K562 (cell line): Measurements from ENCODE around the gene ZNF174. TPM values are rescaled to one million over a fixed set of nuclear protein-coding genes. Genes with fewer than 3 reads are reported as not detected.
A peak's percentile ranks its signal among the peaks of the same experiment; 100 is the strongest.

Experiments used
- DDX20 ChIP-seq: fragments of 450-650 bp; IDR thresholded peaks from 2 replicates; pipeline ENCODE4 v1.6.1; 2016; ENCODE audit warnings: missing genetic modification characterization, low read depth, mild to moderate bottlenecking, missing compliant biosample characterization, moderate library complexity
- FOXA3 ChIP-seq, 2 experiments: fragments of 450-650 bp in 1 of 2; sonication (generic) in 1 of 2; formaldehyde crosslinking; IDR thresholded peaks in 1 of 2; conservative IDR thresholded peaks in 1 of 2; 2 replicates each; pipeline versions ENCODE4 v1.4.0 to v1.8.0; 2020 to 2022; ENCODE audit warnings: mild to moderate bottlenecking in 2 of 2, missing genetic modification reagents in 1 of 2
- GTF2B ChIP-seq: IDR thresholded peaks from 2 replicates; pipeline ENCODE4 v1.6.1; 2011; ENCODE audit not compliant: insufficient read length; ENCODE audit errors: extremely low read depth
- NFIX ChIP-seq: fragments of 250-450 bp; sonication (Bioruptor Pico); IDR thresholded peaks from 2 replicates; pipeline ENCODE4 v1.4.0; 2020; ENCODE audit warnings: low read depth, mild to moderate bottlenecking, moderate library complexity
- ZBTB49 ChIP-seq: sonication (generic); formaldehyde crosslinking; IDR thresholded peaks from 2 replicates; pipeline ENCODE4 v1.8.0; 2022; ENCODE audit warnings: missing genetic modification reagents, mild to moderate bottlenecking, borderline replicate concordance
- ZNF347 ChIP-seq: fragments of 450-650 bp; formaldehyde crosslinking; IDR thresholded peaks from 2 replicates; pipeline ENCODE4 v1.4.0; 2020; ENCODE audit warnings: low read depth, mild to moderate bottlenecking, moderate library complexity
- ZNF398 ChIP-seq: fragments of 250-450 bp; sonication (Bioruptor Pico); IDR thresholded peaks from 2 replicates; pipeline ENCODE4 v1.8.0; 2021; ENCODE audit warnings: moderate library complexity, mild to moderate bottlenecking, inconsistent platforms
- polyA plus RNA-seq, 8 experiments: library from polyadenylated mRNA; depleted of rRNA in 4 of 8; stranded (reverse) in 5 of 8; unstranded in 3 of 8; fragments of >200 nt; fragmentation: Nextera tagmentation in 2 of 8; fragmentation: Illumina TruSeq in 1 of 8; extraction: Ambion mirVana in 2 of 8; extraction: Trizol in 1 of 8; gene quantifications; 2 replicates each; pipeline versions ENCODE4 v1.2.1 to v1.2.3, GENCODE V29; 2011 to 2014; ENCODE audit warnings: inconsistent platforms in 1 of 8, missing spikeins in 1 of 8
- total RNA-seq, 7 experiments: library from RNA; depleted of rRNA in 6 of 7; stranded (reverse); fragments of >200 nt in 6 of 7; fragmentation: Illumina TruSeq in 2 of 7; extraction: Trizol in 2 of 7; gene quantifications; 2 replicates each; pipeline versions ENCODE4 v1.2.1 to v1.2.3, GENCODE V29; 2011 to 2021; ENCODE audit warnings: low replicate concordance in 1 of 7

The ZNF174 gene
- total and polyA plus RNA-seq, 9 of the 15 experiments (the other 6 are each of a cell fraction or from before 2014, with no cell fraction given): 5.1 to 19.1 (median 12.5) TPM

- TF ChIP-seq NFIX (no peak), ZNF347 (CRISPR knock-in tag) (no peak), ZNF398 (CRISPR knock-in tag) (no peak), ZBTB49 (no peak), FOXA3 (CRISPR knock-in tag; conservative IDR thresholded peaks at IDR 0.05 in 1 of 2, IDR thresholded peaks at IDR 0.05 in 1 of 2) (peak in 1 of 2 experiments; percentile 52; a peak in 1 of 4 replicates), GTF2B (no peak), DDX20 (no peak)
- TF ChIP-seq, all 486 proteins: peak for 145
Measured at GRCh38 chr16:3400779-3401688, at the start of gene ZNF174, which contains the start of gene ZSCAN32 (continued).
